Measurements from ENCODE around the gene TNFSF11.

TNFSF11 gene

GRCh38 chr13:42656958-42657357, 83.0 kb downstream of the TNFSF11 start:
- TF ChIP-seq EZH2 (IDR thresholded peaks at IDR 0.05) (no peak), FOXP2 (optimal IDR thresholded peaks at IDR 0.05; ENCODE audit: control extremely low read depth, extremely low read length, insufficient read depth) (no peak), POLR2AphosphoS5 (IDR thresholded peaks at IDR 0.05; ENCODE audit: borderline replicate concordance, low read depth, low read length) (no peak)
- Histone ChIP-seq H3K36me3 (ENCODE audit: insufficient read depth, low read length) (no peaks in the 10 kb centered on the region), H3K27ac (no peak overlapping the region), H3K4me3 (no peak overlapping the region), H3K9ac (ENCODE audit: insufficient read length) (no peak overlapping the region), H3K9me3 (ENCODE audit: low read depth, low read length) (no peaks in the 10 kb centered on the region)
- DNase-seq (ENCODE audit: low read depth, low spot score), result no peak
